ENCODE results near the gene P2RX4.

DNA sequence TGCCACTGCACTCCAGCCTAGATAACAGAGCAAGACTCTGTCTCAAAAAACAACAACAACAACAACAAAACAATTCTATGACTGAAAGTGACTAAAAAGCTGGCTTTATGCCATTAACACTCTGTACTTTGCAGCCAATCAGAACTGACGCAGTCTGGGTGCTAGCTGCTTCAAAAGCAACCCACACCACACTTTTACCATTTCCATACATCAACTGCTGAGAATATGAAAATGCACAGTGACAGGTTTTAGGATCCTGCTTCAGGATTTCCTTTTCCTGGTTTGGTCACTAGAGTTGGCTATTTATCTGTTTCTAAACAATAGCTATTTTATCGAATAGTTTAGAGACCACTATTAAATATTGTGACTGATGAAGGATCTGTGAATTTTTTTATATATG lies 23.1 kb upstream of the P2RX4 start:
- TF ChIP-seq TSC22D4 (tag; IDR thresholded peaks at IDR 0.05) (no peak), RNF2 (IDR thresholded peaks at IDR 0.05) (no peak), LARP7 (IDR thresholded peaks at IDR 0.05) (no peak), CREM (IDR thresholded peaks at IDR 0.05; ENCODE audit: low read depth) (no peak), RHOXF2B (CRISPR knock-in tag; conservative IDR thresholded peaks at IDR 0.05) (no peak), SRSF1 (IDR thresholded peaks at IDR 0.05; ENCODE audit: low read depth, low read length) (no peak), PHF20 (IDR thresholded peaks at IDR 0.05; ENCODE audit: partially characterized antibody) (no peak), PML (IDR thresholded peaks at IDR 0.05; ENCODE audit: low read length) (no peak), ESRRA (IDR thresholded peaks at IDR 0.05; ENCODE audit: borderline replicate concordance, low read depth) (no peak), FOXA3 (CRISPR knock-in tag; conservative IDR thresholded peaks at IDR 0.05 in 1 of 2, IDR thresholded peaks at IDR 0.05 in 1 of 2) (no peak), HNRNPH1 (optimal IDR thresholded peaks at IDR 0.05; ENCODE audit: low read depth, low read length) (no peak), SIN3A (IDR thresholded peaks at IDR 0.05; ENCODE audit: borderline replicate concordance in 2 of 2, control insufficient read depth in 1 of 2, low read depth in 2 of 2, low read length in 2 of 2) (no peak)
- TF ChIP-seq, protein P1, sequence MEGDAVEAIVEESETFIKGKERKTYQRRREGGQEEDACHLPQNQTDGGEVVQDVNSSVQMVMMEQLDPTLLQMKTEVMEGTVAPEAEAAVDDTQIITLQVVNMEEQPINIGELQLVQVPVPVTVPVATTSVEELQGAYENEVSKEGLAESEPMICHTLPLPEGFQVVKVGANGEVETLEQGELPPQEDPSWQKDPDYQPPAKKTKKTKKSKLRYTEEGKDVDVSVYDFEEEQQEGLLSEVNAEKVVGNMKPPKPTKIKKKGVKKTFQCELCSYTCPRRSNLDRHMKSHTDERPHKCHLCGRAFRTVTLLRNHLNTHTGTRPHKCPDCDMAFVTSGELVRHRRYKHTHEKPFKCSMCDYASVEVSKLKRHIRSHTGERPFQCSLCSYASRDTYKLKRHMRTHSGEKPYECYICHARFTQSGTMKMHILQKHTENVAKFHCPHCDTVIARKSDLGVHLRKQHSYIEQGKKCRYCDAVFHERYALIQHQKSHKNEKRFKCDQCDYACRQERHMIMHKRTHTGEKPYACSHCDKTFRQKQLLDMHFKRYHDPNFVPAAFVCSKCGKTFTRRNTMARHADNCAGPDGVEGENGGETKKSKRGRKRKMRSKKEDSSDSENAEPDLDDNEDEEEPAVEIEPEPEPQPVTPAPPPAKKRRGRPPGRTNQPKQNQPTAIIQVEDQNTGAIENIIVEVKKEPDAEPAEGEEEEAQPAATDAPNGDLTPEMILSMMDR (IDR thresholded peaks at IDR 0.05 in 2 of 3, conservative IDR thresholded peaks at IDR 0.05 in 1 of 3; ENCODE audit: insufficient read depth in 2 of 3, low read depth in 1 of 3, low read length in 3 of 3) = no peak
- TF ChIP-seq, protein P2, sequence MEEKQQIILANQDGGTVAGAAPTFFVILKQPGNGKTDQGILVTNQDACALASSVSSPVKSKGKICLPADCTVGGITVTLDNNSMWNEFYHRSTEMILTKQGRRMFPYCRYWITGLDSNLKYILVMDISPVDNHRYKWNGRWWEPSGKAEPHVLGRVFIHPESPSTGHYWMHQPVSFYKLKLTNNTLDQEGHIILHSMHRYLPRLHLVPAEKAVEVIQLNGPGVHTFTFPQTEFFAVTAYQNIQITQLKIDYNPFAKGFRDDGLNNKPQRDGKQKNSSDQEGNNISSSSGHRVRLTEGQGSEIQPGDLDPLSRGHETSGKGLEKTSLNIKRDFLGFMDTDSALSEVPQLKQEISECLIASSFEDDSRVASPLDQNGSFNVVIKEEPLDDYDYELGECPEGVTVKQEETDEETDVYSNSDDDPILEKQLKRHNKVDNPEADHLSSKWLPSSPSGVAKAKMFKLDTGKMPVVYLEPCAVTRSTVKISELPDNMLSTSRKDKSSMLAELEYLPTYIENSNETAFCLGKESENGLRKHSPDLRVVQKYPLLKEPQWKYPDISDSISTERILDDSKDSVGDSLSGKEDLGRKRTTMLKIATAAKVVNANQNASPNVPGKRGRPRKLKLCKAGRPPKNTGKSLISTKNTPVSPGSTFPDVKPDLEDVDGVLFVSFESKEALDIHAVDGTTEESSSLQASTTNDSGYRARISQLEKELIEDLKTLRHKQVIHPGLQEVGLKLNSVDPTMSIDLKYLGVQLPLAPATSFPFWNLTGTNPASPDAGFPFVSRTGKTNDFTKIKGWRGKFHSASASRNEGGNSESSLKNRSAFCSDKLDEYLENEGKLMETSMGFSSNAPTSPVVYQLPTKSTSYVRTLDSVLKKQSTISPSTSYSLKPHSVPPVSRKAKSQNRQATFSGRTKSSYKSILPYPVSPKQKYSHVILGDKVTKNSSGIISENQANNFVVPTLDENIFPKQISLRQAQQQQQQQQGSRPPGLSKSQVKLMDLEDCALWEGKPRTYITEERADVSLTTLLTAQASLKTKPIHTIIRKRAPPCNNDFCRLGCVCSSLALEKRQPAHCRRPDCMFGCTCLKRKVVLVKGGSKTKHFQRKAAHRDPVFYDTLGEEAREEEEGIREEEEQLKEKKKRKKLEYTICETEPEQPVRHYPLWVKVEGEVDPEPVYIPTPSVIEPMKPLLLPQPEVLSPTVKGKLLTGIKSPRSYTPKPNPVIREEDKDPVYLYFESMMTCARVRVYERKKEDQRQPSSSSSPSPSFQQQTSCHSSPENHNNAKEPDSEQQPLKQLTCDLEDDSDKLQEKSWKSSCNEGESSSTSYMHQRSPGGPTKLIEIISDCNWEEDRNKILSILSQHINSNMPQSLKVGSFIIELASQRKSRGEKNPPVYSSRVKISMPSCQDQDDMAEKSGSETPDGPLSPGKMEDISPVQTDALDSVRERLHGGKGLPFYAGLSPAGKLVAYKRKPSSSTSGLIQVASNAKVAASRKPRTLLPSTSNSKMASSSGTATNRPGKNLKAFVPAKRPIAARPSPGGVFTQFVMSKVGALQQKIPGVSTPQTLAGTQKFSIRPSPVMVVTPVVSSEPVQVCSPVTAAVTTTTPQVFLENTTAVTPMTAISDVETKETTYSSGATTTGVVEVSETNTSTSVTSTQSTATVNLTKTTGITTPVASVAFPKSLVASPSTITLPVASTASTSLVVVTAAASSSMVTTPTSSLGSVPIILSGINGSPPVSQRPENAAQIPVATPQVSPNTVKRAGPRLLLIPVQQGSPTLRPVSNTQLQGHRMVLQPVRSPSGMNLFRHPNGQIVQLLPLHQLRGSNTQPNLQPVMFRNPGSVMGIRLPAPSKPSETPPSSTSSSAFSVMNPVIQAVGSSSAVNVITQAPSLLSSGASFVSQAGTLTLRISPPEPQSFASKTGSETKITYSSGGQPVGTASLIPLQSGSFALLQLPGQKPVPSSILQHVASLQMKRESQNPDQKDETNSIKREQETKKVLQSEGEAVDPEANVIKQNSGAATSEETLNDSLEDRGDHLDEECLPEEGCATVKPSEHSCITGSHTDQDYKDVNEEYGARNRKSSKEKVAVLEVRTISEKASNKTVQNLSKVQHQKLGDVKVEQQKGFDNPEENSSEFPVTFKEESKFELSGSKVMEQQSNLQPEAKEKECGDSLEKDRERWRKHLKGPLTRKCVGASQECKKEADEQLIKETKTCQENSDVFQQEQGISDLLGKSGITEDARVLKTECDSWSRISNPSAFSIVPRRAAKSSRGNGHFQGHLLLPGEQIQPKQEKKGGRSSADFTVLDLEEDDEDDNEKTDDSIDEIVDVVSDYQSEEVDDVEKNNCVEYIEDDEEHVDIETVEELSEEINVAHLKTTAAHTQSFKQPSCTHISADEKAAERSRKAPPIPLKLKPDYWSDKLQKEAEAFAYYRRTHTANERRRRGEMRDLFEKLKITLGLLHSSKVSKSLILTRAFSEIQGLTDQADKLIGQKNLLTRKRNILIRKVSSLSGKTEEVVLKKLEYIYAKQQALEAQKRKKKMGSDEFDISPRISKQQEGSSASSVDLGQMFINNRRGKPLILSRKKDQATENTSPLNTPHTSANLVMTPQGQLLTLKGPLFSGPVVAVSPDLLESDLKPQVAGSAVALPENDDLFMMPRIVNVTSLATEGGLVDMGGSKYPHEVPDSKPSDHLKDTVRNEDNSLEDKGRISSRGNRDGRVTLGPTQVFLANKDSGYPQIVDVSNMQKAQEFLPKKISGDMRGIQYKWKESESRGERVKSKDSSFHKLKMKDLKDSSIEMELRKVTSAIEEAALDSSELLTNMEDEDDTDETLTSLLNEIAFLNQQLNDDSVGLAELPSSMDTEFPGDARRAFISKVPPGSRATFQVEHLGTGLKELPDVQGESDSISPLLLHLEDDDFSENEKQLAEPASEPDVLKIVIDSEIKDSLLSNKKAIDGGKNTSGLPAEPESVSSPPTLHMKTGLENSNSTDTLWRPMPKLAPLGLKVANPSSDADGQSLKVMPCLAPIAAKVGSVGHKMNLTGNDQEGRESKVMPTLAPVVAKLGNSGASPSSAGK (IDR thresholded peaks at IDR 0.05) = no peak
